ENCODE results near the gene CDH13. TPM values are rescaled to one million over a fixed set of nuclear protein-coding genes. Genes with fewer than 3 reads are reported as not detected.
A peak's percentile ranks its signal among the peaks of the same experiment; 100 is the strongest.

CDH13 gene
- total RNA-seq, 1 donor from 2014 or later = 22.9 TPM

GRCh38 chr16:83509316-83509715 is 882.5 kb downstream of the CDH13 start:
- no peak for DNase-seq (ENCODE audit: low read depth)

- no peak for DNase-seq (ENCODE audit: low read depth)
Observed at GRCh38 chr16:83510906-83511305, 884.1 kb downstream of the CDH13 start.

GRCh38 chr16:83513008-83513755 is 886.4 kb downstream of the CDH13 start:
- DNase-seq (ENCODE audit: low read depth) = peak; percentile 75

- DNase-seq (ENCODE audit: low read depth) = no peak
Observed at GRCh38 chr16:83515395-83515794, 888.6 kb downstream of the CDH13 start.

GRCh38 chr16:83516931-83517330 is 890.2 kb downstream of the CDH13 start:
- no peak for DNase-seq (ENCODE audit: low read depth)

GRCh38 chr16:83517398-83517797 is 890.6 kb downstream of the CDH13 start:
- DNase-seq (ENCODE audit: low read depth) = peak; percentile 2

GRCh38 chr16:83520596-83520995 is 893.8 kb downstream of the CDH13 start:
- no peak for DNase-seq (ENCODE audit: low read depth)

- no peak for DNase-seq (ENCODE audit: low read depth)
Observed at GRCh38 chr16:83530293-83530692, 903.5 kb downstream of the CDH13 start.

GRCh38 chr16:83532634-83533033 is 905.9 kb downstream of the CDH13 start:
- DNase-seq (ENCODE audit: low read depth) = no peak

GRCh38 chr16:83533193-83533592 is 906.4 kb downstream of the CDH13 start:
- DNase-seq (ENCODE audit: low read depth) = peak; percentile 87

GRCh38 chr16:83538707-83539106 is 911.9 kb downstream of the CDH13 start:
- DNase-seq (ENCODE audit: low read depth) = no peak

GRCh38 chr16:83539736-83540490 is 913.1 kb downstream of the CDH13 start:
- no peak for DNase-seq (ENCODE audit: low read depth)

- no peak for DNase-seq (ENCODE audit: low read depth)
Observed at GRCh38 chr16:83541231-83541630, 914.5 kb downstream of the CDH13 start.

GRCh38 chr16:83542491-83542890 is 915.7 kb downstream of the CDH13 start:
- DNase-seq (ENCODE audit: low read depth) = no peak

- no peak for DNase-seq (ENCODE audit: low read depth)
Observed at GRCh38 chr16:83549316-83550182, 922.8 kb downstream of the CDH13 start.

- no peak for DNase-seq (ENCODE audit: low read depth)
Observed at GRCh38 chr16:83550183-83550569, 923.4 kb downstream of the CDH13 start.

GRCh38 chr16:83552228-83552627 is 925.5 kb downstream of the CDH13 start:
- peak; percentile 49 for DNase-seq (ENCODE audit: low read depth)

GRCh38 chr16:83552930-83553329 is 926.2 kb downstream of the CDH13 start:
- DNase-seq (ENCODE audit: low read depth) = no peak

- DNase-seq (ENCODE audit: low read depth) = no peak
Observed at GRCh38 chr16:83554096-83554495, 927.3 kb downstream of the CDH13 start.

- DNase-seq (ENCODE audit: low read depth) = no peak
Observed at GRCh38 chr16:83554540-83554939, 927.8 kb downstream of the CDH13 start.

- DNase-seq (ENCODE audit: low read depth) = peak; percentile 24
Observed at GRCh38 chr16:83561876-83562275, 935.1 kb downstream of the CDH13 start.

- no peak for DNase-seq (ENCODE audit: low read depth)
Observed at GRCh38 chr16:83568345-83568744, 941.6 kb downstream of the CDH13 start.
